RWPE2 (cell line): ENCODE results near the gene CSNK2A2.

Source experiments
- ATAC-seq: fragments of 200-7000 bp; cut with Tn5 transposase; 3 replicates; pipeline ENCODE4 v1.9.1; 2021; ENCODE audit warnings: low read depth
- DNase-seq: peaks from one replicate; pipeline ENCODE4 v3.0.0-alpha.2; 2020; ENCODE audit warnings: low spot score
- H3K27ac ChIP-seq: fragments of 450-650 bp; 2 replicates; pipeline ENCODE4 v1.5.1; 2017; ENCODE audit warnings: mild to moderate bottlenecking; ENCODE audit not compliant: poor library complexity, severe bottlenecking
- H3K27me3 ChIP-seq: fragments of 250-450 bp; sonication (Bioruptor Pico); 2 replicates; pipeline ENCODE4 v1.5.1; 2021; ENCODE audit warnings: mild to moderate bottlenecking, moderate library complexity; ENCODE audit not compliant: insufficient read depth, poor library complexity, severe bottlenecking
- H3K36me3 ChIP-seq: fragments of 250-450 bp; sonication (Bioruptor Pico); 2 replicates; pipeline ENCODE4 v1.5.1; 2020; ENCODE audit warnings: low read depth, mild to moderate bottlenecking, moderate library complexity
- H3K4me1 ChIP-seq: fragments of 250-450 bp; sonication (Bioruptor Pico); 2 replicates; pipeline ENCODE4 v1.5.1; 2021; ENCODE audit warnings: mild to moderate bottlenecking, moderate library complexity; ENCODE audit not compliant: insufficient read depth, poor library complexity, severe bottlenecking
- H3K4me3 ChIP-seq: fragments of 250-450 bp; sonication (Bioruptor Pico); 2 replicates; pipeline ENCODE4 v1.5.1; 2021; ENCODE audit warnings: mild to moderate bottlenecking, moderate library complexity; ENCODE audit not compliant: severe bottlenecking
- H3K9me3 ChIP-seq: fragments of 250-450 bp; sonication (Bioruptor Pico); 2 replicates; pipeline ENCODE4 v1.5.1; 2021; ENCODE audit warnings: mild to moderate bottlenecking, moderate library complexity; ENCODE audit not compliant: severe bottlenecking
- TF ChIP-seq, protein P1 (sequence below): fragments of 450-650 bp; IDR thresholded peaks from one replicate; pipeline ENCODE4 v1.5.1; 2017; ENCODE audit warnings: mild to moderate bottlenecking, moderate library complexity; ENCODE audit not compliant: poor library complexity, severe bottlenecking

The CSNK2A2 gene

DNA sequence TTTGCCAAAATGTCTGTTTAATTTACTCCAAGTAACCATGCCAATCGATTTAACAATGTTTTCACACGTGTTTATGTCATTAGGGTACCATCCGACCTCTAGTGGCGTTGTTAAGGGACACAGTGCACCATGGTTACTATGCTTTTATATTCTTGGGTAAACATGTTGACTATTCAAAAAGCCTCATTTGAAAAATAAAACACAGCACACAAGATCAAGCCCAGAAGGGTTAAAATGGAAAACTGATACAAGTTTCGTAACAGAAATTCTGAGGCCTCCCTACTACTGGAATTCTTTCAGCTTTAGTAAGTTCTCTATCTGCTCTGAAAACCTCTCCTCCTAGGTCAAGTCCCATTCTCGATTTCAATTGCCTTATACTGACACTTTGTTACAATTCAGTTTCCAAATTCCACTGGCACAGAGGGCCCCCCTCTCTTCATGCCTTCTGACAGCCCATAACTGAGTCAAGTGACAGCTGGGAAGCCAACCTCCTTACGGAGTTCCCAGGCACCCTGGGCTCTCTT is 70.8 kb downstream of the CSNK2A2 start:
- TF ChIP-seq, protein P1, sequence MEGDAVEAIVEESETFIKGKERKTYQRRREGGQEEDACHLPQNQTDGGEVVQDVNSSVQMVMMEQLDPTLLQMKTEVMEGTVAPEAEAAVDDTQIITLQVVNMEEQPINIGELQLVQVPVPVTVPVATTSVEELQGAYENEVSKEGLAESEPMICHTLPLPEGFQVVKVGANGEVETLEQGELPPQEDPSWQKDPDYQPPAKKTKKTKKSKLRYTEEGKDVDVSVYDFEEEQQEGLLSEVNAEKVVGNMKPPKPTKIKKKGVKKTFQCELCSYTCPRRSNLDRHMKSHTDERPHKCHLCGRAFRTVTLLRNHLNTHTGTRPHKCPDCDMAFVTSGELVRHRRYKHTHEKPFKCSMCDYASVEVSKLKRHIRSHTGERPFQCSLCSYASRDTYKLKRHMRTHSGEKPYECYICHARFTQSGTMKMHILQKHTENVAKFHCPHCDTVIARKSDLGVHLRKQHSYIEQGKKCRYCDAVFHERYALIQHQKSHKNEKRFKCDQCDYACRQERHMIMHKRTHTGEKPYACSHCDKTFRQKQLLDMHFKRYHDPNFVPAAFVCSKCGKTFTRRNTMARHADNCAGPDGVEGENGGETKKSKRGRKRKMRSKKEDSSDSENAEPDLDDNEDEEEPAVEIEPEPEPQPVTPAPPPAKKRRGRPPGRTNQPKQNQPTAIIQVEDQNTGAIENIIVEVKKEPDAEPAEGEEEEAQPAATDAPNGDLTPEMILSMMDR = peak; percentile 53
- Histone ChIP-seq H3K4me3 (peak overlapping the region; percentile 72), H3K4me1 (peaks cover 32% of the 10 kb centered on the region), H3K36me3 (no peaks in the 10 kb centered on the region), H3K27me3 (no peaks in the 10 kb centered on the region), H3K27ac (no peak overlapping the region), H3K9me3 (no peaks in the 10 kb centered on the region)
- DNase-seq = no peak
- no peak for ATAC-seq

- no peaks in the 10 kb centered on the region for H3K9me3 ChIP-seq
- no peaks in the 10 kb centered on the region for H3K27me3 ChIP-seq
- no peak for ATAC-seq
- TF ChIP-seq, protein P1 = no peak
- H3K4me1 ChIP-seq = peaks cover 38% of the 10 kb centered on the region
- no peaks in the 10 kb centered on the region for H3K36me3 ChIP-seq
- H3K27ac ChIP-seq = no peak overlapping the region
- H3K4me3 ChIP-seq = no peak overlapping the region
- DNase-seq = no peak
Measured at GRCh38 chr16:58126451-58126961, 71.4 kb downstream of the CSNK2A2 start.

GRCh38 chr16:58125781-58126335 is 72.0 kb downstream of the CSNK2A2 start:
- Histone ChIP-seq H3K27me3 (no peaks in the 10 kb centered on the region), H3K4me1 (peaks cover 44% of the 10 kb centered on the region), H3K9me3 (no peaks in the 10 kb centered on the region), H3K36me3 (no peaks in the 10 kb centered on the region), H3K27ac (no peak overlapping the region), H3K4me3 (no peak overlapping the region)
- ATAC-seq (no peak), DNase-seq (no peak)
- TF ChIP-seq, protein P1 = no peak

DNA sequence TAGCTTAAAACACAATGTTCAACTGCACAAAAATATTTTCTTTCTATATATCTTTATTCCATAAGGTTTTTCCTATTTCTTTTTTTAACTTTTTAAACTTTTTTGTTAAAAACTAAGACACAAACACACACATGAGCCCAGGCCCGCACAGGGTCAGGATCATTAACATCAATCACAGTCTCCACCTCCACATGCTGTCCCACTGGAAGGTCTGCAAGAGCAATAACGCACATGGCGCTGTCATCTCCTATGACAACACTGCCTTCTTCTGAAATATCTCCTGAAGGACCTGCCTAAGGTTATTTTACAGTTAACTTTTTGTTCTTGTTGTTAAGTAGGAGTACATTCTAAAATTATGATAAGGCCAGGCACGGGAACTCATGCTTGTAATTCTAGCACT is 72.9 kb downstream of the CSNK2A2 start:
- ATAC-seq (no peak), DNase-seq (no peak)
- no peak overlapping the region for H3K27ac ChIP-seq
- H3K36me3 ChIP-seq = no peaks in the 10 kb centered on the region
- no peaks in the 10 kb centered on the region for H3K27me3 ChIP-seq
- H3K4me1 ChIP-seq = peaks cover 49% of the 10 kb centered on the region
- TF ChIP-seq, protein P1 = no peak
- no peak overlapping the region for H3K4me3 ChIP-seq
- no peaks in the 10 kb centered on the region for H3K9me3 ChIP-seq

- H3K27me3 ChIP-seq = no peaks in the 10 kb centered on the region
- no peaks in the 10 kb centered on the region for H3K9me3 ChIP-seq
- no peak overlapping the region for H3K27ac ChIP-seq
- ATAC-seq (no peak), DNase-seq (no peak)
- peaks cover 49% of the 10 kb centered on the region for H3K4me1 ChIP-seq
- H3K4me3 ChIP-seq = no peak overlapping the region
- H3K36me3 ChIP-seq = no peaks in the 10 kb centered on the region
- TF ChIP-seq, protein P1 = no peak
Measured at GRCh38 chr16:58124601-58124915, 73.3 kb downstream of the CSNK2A2 start.
